ENCODE measurements around the gene PPRC1.

DNA sequence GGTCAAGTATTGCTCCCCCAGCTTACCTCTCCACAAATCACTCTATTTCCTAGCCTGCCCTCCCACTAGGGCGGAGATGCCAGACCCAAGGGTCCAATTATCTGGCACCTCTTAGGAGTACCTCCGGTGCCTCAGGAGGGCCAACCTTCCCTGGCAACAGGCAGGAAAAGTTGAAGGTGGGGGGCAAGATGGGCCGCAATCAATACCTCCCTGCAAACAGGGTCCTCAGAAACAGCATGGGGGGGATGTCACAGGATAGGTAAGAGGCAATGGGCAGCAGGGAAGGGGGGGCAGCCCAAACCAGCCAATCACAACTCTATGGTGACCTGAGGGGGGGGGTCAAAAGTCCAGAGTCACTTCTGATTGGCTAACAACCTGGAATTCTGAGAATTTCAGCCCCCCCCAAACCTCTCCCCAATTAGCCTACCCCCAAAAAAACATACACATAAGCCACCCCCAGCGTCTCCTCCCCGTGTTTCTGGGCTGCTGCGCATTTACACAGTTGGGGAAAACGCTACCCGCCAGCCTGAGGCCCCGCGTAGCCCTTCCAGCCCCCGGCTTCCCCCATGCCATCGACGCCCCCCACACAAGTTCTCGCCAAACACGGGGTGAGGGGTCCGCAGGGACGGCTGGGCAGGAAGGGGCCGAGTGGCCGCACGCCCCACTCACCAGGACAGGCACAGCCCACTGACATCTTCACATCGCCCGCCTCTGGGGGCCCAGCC is 13.3 kb upstream of the PPRC1 start:
- TF ChIP-seq, protein P1, sequence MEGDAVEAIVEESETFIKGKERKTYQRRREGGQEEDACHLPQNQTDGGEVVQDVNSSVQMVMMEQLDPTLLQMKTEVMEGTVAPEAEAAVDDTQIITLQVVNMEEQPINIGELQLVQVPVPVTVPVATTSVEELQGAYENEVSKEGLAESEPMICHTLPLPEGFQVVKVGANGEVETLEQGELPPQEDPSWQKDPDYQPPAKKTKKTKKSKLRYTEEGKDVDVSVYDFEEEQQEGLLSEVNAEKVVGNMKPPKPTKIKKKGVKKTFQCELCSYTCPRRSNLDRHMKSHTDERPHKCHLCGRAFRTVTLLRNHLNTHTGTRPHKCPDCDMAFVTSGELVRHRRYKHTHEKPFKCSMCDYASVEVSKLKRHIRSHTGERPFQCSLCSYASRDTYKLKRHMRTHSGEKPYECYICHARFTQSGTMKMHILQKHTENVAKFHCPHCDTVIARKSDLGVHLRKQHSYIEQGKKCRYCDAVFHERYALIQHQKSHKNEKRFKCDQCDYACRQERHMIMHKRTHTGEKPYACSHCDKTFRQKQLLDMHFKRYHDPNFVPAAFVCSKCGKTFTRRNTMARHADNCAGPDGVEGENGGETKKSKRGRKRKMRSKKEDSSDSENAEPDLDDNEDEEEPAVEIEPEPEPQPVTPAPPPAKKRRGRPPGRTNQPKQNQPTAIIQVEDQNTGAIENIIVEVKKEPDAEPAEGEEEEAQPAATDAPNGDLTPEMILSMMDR (IDR thresholded peaks at IDR 0.05; ENCODE audit: low read depth, low read length) = no peak
- TF ChIP-seq EZH2phosphoT487 (IDR thresholded peaks at IDR 0.05; ENCODE audit: low read depth) = no peak

All from OCI-LY3 (cell line).